Smooth muscle cell (in vitro differentiated cells): Measurements from ENCODE around the gene NOS1AP. TPM values are rescaled to one million over a fixed set of nuclear protein-coding genes. Genes with fewer than 3 reads are reported as not detected.

Experiments
- DNase-seq: peaks from one replicate; lab custom pipeline; 2025; ENCODE audit not compliant: unreplicated experiment; lab: John Stamatoyannopoulos, UW
- H2AFZ ChIP-seq: fragments of 200-600 bp; sonication (generic); 2 replicates; pipeline ENCODE4 v1.6.0; 2016; ENCODE audit warnings: antibody characterized with exemption, low read depth, mild to moderate bottlenecking
- H3F3A ChIP-seq: fragments of 200-600 bp; sonication (generic); 2 replicates; pipeline ENCODE4 v1.6.0; 2017; ENCODE audit warnings: antibody characterized with exemption, low read depth
- H3K27ac ChIP-seq: fragments of 200-600 bp; sonication (generic); 2 replicates; pipeline ENCODE4 v1.5.1; 2016; ENCODE audit warnings: low read depth, mild to moderate bottlenecking
- H3K27me3 ChIP-seq: fragments of 200-600 bp; sonication (generic); 2 replicates; pipeline ENCODE4 v1.6.1; 2016; ENCODE audit warnings: low read depth, mild to moderate bottlenecking
- H3K36me3 ChIP-seq: fragments of 200-600 bp; sonication (generic); 2 replicates; pipeline ENCODE4 v1.5.1; 2016; ENCODE audit warnings: low read depth
- H3K4me1 ChIP-seq: fragments of 200-600 bp; sonication (generic); 2 replicates; pipeline ENCODE4 v1.5.1; 2016; ENCODE audit warnings: low read depth
- H3K4me2 ChIP-seq: fragments of 200-600 bp; sonication (generic); 2 replicates; pipeline ENCODE4 v1.6.0; 2016; ENCODE audit warnings: mild to moderate bottlenecking
- H3K4me3 ChIP-seq: fragments of 200-600 bp; sonication (generic); 2 replicates; pipeline ENCODE4 v1.5.1; 2016; ENCODE audit warnings: mild to moderate bottlenecking
- H3K79me2 ChIP-seq: fragments of 200-600 bp; sonication (generic); 2 replicates; pipeline ENCODE4 v1.6.0; 2016; ENCODE audit warnings: low read depth, mild to moderate bottlenecking
- H3K9ac ChIP-seq: fragments of 200-600 bp; sonication (generic); 2 replicates; pipeline ENCODE4 v1.6.0; 2016; ENCODE audit warnings: low read depth
- H3K9me3 ChIP-seq: fragments of 200-600 bp; sonication (generic); replicated peaks from 2 replicates; pipeline ENCODE4 v1.5.1; 2016; ENCODE audit warnings: low read depth
- H4K20me1 ChIP-seq: fragments of 200-600 bp; sonication (generic); 2 replicates; pipeline ENCODE4 v1.6.0; 2016; ENCODE audit warnings: low read depth
- WGBS: methylation state at CpG from one replicate; pipeline ENCODE4 v1.1.7; 2016; ENCODE audit warnings: low lambda C conversion rate; 5-methylcytosine and 5-hydroxymethylcytosine counted together
- polyA plus RNA-seq: library from polyadenylated mRNA; unstranded; fragments of >200 nt; fragmentation: Nextera tagmentation; extraction: Ambion mirVana; gene quantifications from 2 replicates; pipeline ENCODE4 v1.2.1, GENCODE V29; 2016
- total RNA-seq: library from RNA; depleted of rRNA; stranded (reverse); fragments of >200 nt; gene quantifications from 2 replicates; pipeline ENCODE4 v1.2.3, GENCODE V29; 2014
- TF ChIP-seq, protein P1 (sequence below): fragments of 200-600 bp; sonication (generic); IDR thresholded peaks from 2 replicates; pipeline ENCODE4 v1.5.1; 2017; ENCODE audit warnings: borderline replicate concordance, mild to moderate bottlenecking, antibody characterized with exemption; ENCODE audit not compliant: insufficient read depth, poor library complexity, severe bottlenecking

Gene NOS1AP
- total and polyA plus RNA-seq, 2 experiments from 2014 or later: 0.54 to 0.80 TPM

GRCh38 chr1:162135271-162135775 is 65.8 kb downstream of the NOS1AP start:
- 98% methylated on average over 4 of the region's 4 CpGs for WGBS
- TF ChIP-seq, protein P1, sequence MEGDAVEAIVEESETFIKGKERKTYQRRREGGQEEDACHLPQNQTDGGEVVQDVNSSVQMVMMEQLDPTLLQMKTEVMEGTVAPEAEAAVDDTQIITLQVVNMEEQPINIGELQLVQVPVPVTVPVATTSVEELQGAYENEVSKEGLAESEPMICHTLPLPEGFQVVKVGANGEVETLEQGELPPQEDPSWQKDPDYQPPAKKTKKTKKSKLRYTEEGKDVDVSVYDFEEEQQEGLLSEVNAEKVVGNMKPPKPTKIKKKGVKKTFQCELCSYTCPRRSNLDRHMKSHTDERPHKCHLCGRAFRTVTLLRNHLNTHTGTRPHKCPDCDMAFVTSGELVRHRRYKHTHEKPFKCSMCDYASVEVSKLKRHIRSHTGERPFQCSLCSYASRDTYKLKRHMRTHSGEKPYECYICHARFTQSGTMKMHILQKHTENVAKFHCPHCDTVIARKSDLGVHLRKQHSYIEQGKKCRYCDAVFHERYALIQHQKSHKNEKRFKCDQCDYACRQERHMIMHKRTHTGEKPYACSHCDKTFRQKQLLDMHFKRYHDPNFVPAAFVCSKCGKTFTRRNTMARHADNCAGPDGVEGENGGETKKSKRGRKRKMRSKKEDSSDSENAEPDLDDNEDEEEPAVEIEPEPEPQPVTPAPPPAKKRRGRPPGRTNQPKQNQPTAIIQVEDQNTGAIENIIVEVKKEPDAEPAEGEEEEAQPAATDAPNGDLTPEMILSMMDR: no peak
- no peak overlapping the region for H3K27ac ChIP-seq
- no peaks in the 10 kb centered on the region for H4K20me1 ChIP-seq
- H3K4me2 ChIP-seq: no peak overlapping the region
- peaks cover 6% of the 10 kb centered on the region for H3K4me1 ChIP-seq
- no peak overlapping the region for H2AFZ ChIP-seq
- no peaks in the 10 kb centered on the region for H3F3A ChIP-seq
- H3K9ac ChIP-seq: no peak overlapping the region
- no peaks in the 10 kb centered on the region for H3K9me3 ChIP-seq
- no peaks in the 10 kb centered on the region for H3K36me3 ChIP-seq
- no peaks in the 10 kb centered on the region for H3K27me3 ChIP-seq
- H3K4me3 ChIP-seq: no peak overlapping the region
- DNase-seq: no peak
- no peaks in the 10 kb centered on the region for H3K79me2 ChIP-seq

DNA sequence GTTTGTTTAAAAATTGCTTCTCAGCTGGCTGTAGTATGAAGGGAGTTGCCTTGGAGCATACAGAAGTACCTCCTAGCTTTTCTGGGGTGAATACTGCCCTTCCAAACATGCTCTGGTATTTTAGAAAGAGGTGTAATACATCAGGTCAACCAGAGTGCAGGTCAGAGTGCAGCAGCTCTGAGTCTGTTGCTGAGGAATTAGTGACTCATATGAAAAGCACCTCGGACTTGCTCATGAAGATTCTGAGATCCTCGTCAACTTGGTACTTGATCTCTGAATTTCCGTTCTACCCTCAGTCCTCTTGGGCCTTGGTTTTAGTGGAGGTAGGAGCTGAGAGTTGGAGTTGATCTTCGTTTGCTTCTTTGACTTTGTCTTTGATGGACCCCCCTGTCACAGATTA is 67.3 kb downstream of the NOS1AP start:
- Histone ChIP-seq H3K4me3 (no peak overlapping the region), H3K27ac (no peak overlapping the region), H3F3A (no peaks in the 10 kb centered on the region), H3K79me2 (no peaks in the 10 kb centered on the region), H3K27me3 (no peaks in the 10 kb centered on the region), H3K9me3 (no peaks in the 10 kb centered on the region), H3K36me3 (no peaks in the 10 kb centered on the region), H4K20me1 (no peaks in the 10 kb centered on the region), H3K4me2 (peak overlapping the region; percentile 51), H3K4me1 (peaks cover 6% of the 10 kb centered on the region), H3K9ac (no peak overlapping the region), H2AFZ (no peak overlapping the region)
- no peak for DNase-seq
- WGBS: 8% methylated on average over 4 of the region's 4 CpGs
- TF ChIP-seq, protein P1: no peak

DNA sequence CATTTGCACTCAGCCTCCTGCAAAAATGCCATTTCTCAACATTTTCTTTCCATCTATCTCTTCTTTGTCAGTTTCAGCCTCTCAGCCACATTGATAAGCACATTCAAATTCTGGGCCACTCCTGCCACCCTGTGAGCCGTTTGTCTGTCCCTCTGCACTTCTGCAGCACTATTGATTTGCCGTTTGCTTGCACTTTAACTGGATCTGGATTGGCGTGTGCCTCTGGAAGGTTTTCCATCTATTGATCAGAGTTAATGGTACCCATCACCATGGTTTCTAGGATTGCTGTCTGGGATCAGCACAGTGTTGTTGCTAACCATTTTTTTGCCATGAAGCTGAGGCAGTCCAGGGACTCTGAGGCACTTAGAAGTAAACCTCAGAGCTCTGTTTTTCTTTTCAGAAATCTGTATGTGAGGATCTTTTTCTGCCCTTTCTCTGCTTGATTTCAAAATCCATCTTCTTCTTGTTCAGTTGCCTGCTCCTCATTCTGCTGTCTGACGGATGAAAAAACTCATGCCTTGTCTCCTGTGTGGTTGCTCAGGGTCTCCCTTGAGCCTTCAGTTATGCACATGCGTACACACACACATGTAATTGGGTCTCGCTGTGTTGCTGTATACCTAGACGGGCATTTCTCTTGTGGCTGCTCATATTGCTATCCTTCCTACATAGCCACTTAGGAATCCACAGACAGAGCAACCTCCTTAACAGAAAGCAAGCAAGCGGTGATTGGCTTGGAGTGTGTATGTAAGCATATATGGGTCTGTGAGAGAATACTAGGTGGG is 67.9 kb downstream of the NOS1AP start:
- H3K4me2 ChIP-seq: peak overlapping the region; percentile 51
- no peaks in the 10 kb centered on the region for H3K36me3 ChIP-seq
- no peak overlapping the region for H3K4me3 ChIP-seq
- H3K9ac ChIP-seq: no peak overlapping the region
- H3K27me3 ChIP-seq: no peaks in the 10 kb centered on the region
- H3K27ac ChIP-seq: no peak overlapping the region
- H3K79me2 ChIP-seq: no peaks in the 10 kb centered on the region
- no peaks in the 10 kb centered on the region for H3K9me3 ChIP-seq
- peaks cover 6% of the 10 kb centered on the region for H3K4me1 ChIP-seq
- H2AFZ ChIP-seq: no peak overlapping the region
- TF ChIP-seq, protein P1: no peak
- 76% methylated on average over 8 of the region's 8 CpGs for WGBS
- H3F3A ChIP-seq: no peaks in the 10 kb centered on the region
- H4K20me1 ChIP-seq: no peaks in the 10 kb centered on the region
- DNase-seq: no peak
